K562 (cell line): ENCODE data around the gene LMLN. TPM values are rescaled to one million over a fixed set of nuclear protein-coding genes. Genes with fewer than 3 reads are reported as not detected.

Experiments
- polyA plus RNA-seq, 8 experiments: library from polyadenylated mRNA; depleted of rRNA in 4 of 8; stranded (reverse) in 5 of 8; unstranded in 3 of 8; fragments of >200 nt; fragmentation: Nextera tagmentation in 2 of 8; fragmentation: Illumina TruSeq in 1 of 8; extraction: Ambion mirVana in 2 of 8; extraction: Trizol in 1 of 8; gene quantifications; 2 replicates each; pipeline versions ENCODE4 v1.2.1 to v1.2.3, GENCODE V29; 2011 to 2014; ENCODE audit warnings: inconsistent platforms in 1 of 8, missing spikeins in 1 of 8
- small RNA-seq: library from RNA; depleted of rRNA; stranded (forward); fragments of <200 nt; gene quantifications from one replicate; pipeline ENCODE3, GENCODE V24; 2014
- total RNA-seq, 7 experiments: library from RNA; depleted of rRNA in 6 of 7; stranded (reverse); fragments of >200 nt in 6 of 7; fragmentation: Illumina TruSeq in 2 of 7; extraction: Trizol in 2 of 7; gene quantifications; 2 replicates each; pipeline versions ENCODE4 v1.2.1 to v1.2.3, GENCODE V29; 2011 to 2021; ENCODE audit warnings: low replicate concordance in 1 of 7

The LMLN gene
- total and polyA plus RNA-seq, 9 of the 15 experiments (the other 6 are each of a cell fraction or from before 2014, with no cell fraction given), result 2.2 to 15.9 (median 6.9) TPM

Small RNAs within 50 kb of the gene (small RNA-seq; reads per million reads assigned to genes)
- gene RNU6-621P (not detected), gene RNU6-821P (not detected)

Other genes starting within 250 kb of the LMLN start
- 12.8 and 17.5 TPM in 2 replicates for gene RUBCN, start 223.3 kb upstream of the LMLN start, total RNA-seq (2014; rRNA removed)
- 7.9 and 8.7 TPM in 2 replicates for gene RUBCN, start 223.3 kb upstream of the LMLN start, total RNA-seq (2014; rRNA removed; fragmentation: Illumina TruSeq; extraction: Trizol)
- gene RUBCN, start 223.3 kb upstream of the LMLN start, total RNA-seq (2015; rRNA removed; fragmentation: Illumina TruSeq; extraction: Trizol), result 9.3 and 10.0 TPM in 2 replicates
- 24.0 and 24.4 TPM in 2 replicates for gene RUBCN, start 223.3 kb upstream of the LMLN start, total RNA-seq (2021)
- gene RUBCN, start 223.3 kb upstream of the LMLN start, polyA plus RNA-seq (2011; rRNA removed), result 13.4 and 20.8 TPM in 2 replicates
- gene RUBCN, start 223.3 kb upstream of the LMLN start, polyA plus RNA-seq (2014; fragmentation: Illumina TruSeq; extraction: Trizol), result 13.4 and 14.2 TPM in 2 replicates
- 1 to 10 TPM; 8.4 to 9.3 TPM for gene RUBCN, start 223.3 kb upstream of the LMLN start, polyA plus RNA-seq (2014; fragmentation: Nextera tagmentation; extraction: Ambion mirVana)
- 11.8 and 11.9 TPM in 2 replicates for gene RUBCN, start 223.3 kb upstream of the LMLN start, polyA plus RNA-seq (2014; rRNA removed)
- gene FYTTD1, start 210.3 kb upstream of the LMLN start, total RNA-seq (2014; rRNA removed), result 105 and 106 TPM in 2 replicates
- 82.1 and 94.8 TPM in 2 replicates for gene FYTTD1, start 210.3 kb upstream of the LMLN start, total RNA-seq (2014; rRNA removed; fragmentation: Illumina TruSeq; extraction: Trizol)
- 67.5 and 77.6 TPM in 2 replicates for gene FYTTD1, start 210.3 kb upstream of the LMLN start, total RNA-seq (2015; rRNA removed; fragmentation: Illumina TruSeq; extraction: Trizol)
- 76.3 and 83.8 TPM in 2 replicates for gene FYTTD1, start 210.3 kb upstream of the LMLN start, total RNA-seq (2021)
- 53.4 and 64.9 TPM in 2 replicates for gene FYTTD1, start 210.3 kb upstream of the LMLN start, polyA plus RNA-seq (2011; rRNA removed)
- gene FYTTD1, start 210.3 kb upstream of the LMLN start, polyA plus RNA-seq (2014; fragmentation: Illumina TruSeq; extraction: Trizol), result 72.1 and 87.6 TPM in 2 replicates
- 10 to 100 TPM; 35.7 to 47.5 TPM for gene FYTTD1, start 210.3 kb upstream of the LMLN start, polyA plus RNA-seq (2014; fragmentation: Nextera tagmentation; extraction: Ambion mirVana)
- 47.2 and 48.9 TPM in 2 replicates for gene FYTTD1, start 210.3 kb upstream of the LMLN start, polyA plus RNA-seq (2014; rRNA removed)
- 39.0 and 40.6 TPM in 2 replicates for gene LRCH3, start 169.0 kb upstream of the LMLN start, total RNA-seq (2014; rRNA removed)
- gene LRCH3, start 169.0 kb upstream of the LMLN start, total RNA-seq (2014; rRNA removed; fragmentation: Illumina TruSeq; extraction: Trizol), result 26.6 and 33.1 TPM in 2 replicates
- gene LRCH3, start 169.0 kb upstream of the LMLN start, total RNA-seq (2015; rRNA removed; fragmentation: Illumina TruSeq; extraction: Trizol), result 32.6 and 33.7 TPM in 2 replicates
- 28.6 and 29.2 TPM in 2 replicates for gene LRCH3, start 169.0 kb upstream of the LMLN start, total RNA-seq (2021)
- gene LRCH3, start 169.0 kb upstream of the LMLN start, polyA plus RNA-seq (2011; rRNA removed), result 75.3 and 78.4 TPM in 2 replicates
- gene LRCH3, start 169.0 kb upstream of the LMLN start, polyA plus RNA-seq (2014; fragmentation: Illumina TruSeq; extraction: Trizol), result 55.1 and 56.8 TPM in 2 replicates
- gene LRCH3, start 169.0 kb upstream of the LMLN start, polyA plus RNA-seq (2014; fragmentation: Nextera tagmentation; extraction: Ambion mirVana), result 1 to 10 TPM; 4.6 to 5.4 TPM
- 30.3 and 112 TPM in 2 replicates for gene LRCH3, start 169.0 kb upstream of the LMLN start, polyA plus RNA-seq (2014; rRNA removed)
- gene RPL35A, start 10.0 kb upstream of the LMLN start, total RNA-seq (2014; rRNA removed), result 998 and 1,475 TPM in 2 replicates
- 2,429 and 2,625 TPM in 2 replicates for gene RPL35A, start 10.0 kb upstream of the LMLN start, total RNA-seq (2014; rRNA removed; fragmentation: Illumina TruSeq; extraction: Trizol)
- gene RPL35A, start 10.0 kb upstream of the LMLN start, total RNA-seq (2015; rRNA removed; fragmentation: Illumina TruSeq; extraction: Trizol), result 1,966 and 2,155 TPM in 2 replicates
- gene RPL35A, start 10.0 kb upstream of the LMLN start, total RNA-seq (2021), result 1,574 and 1,710 TPM in 2 replicates
- 1,725 and 2,163 TPM in 2 replicates for gene RPL35A, start 10.0 kb upstream of the LMLN start, polyA plus RNA-seq (2011; rRNA removed)
- gene RPL35A, start 10.0 kb upstream of the LMLN start, polyA plus RNA-seq (2014; fragmentation: Illumina TruSeq; extraction: Trizol), result 2,519 and 2,591 TPM in 2 replicates
- gene RPL35A, start 10.0 kb upstream of the LMLN start, polyA plus RNA-seq (2014; fragmentation: Nextera tagmentation; extraction: Ambion mirVana), result 1,000 to 10,000 TPM; 2,367 to 2,942 TPM
- 2,582 and 2,839 TPM in 2 replicates for gene RPL35A, start 10.0 kb upstream of the LMLN start, polyA plus RNA-seq (2014; rRNA removed)